VCaP (cell line): ENCODE data around the gene PNMA8B.

Experiments used
- H3K27ac ChIP-seq: fragments of 450-650 bp; 2 replicates; pipeline ENCODE4 v1.5.1; 2017
- CTCF ChIP-seq: fragments of 450-650 bp; conservative IDR thresholded peaks from 2 replicates; pipeline ENCODE4 v1.5.1; 2017; ENCODE audit warnings: mild to moderate bottlenecking, moderate library complexity

PNMA8B gene

GRCh38 chr19:46517471-46517870 is 21.8 kb upstream of the PNMA8B start:
- no peak for TF ChIP-seq CTCF
- H3K27ac ChIP-seq, result no peak overlapping the region

GRCh38 chr19:46515879-46516350 is 20.2 kb upstream of the PNMA8B start:
- H3K27ac ChIP-seq, result no peak overlapping the region
- peak; percentile 90 for TF ChIP-seq CTCF

GRCh38 chr19:46515290-46515609 is 19.6 kb upstream of the PNMA8B start:
- no peak overlapping the region for H3K27ac ChIP-seq
- no peak for TF ChIP-seq CTCF

GRCh38 chr19:46514589-46515289 is 19.1 kb upstream of the PNMA8B start:
- H3K27ac ChIP-seq, result no peak overlapping the region
- no peak for TF ChIP-seq CTCF

- no peak overlapping the region for H3K27ac ChIP-seq
- TF ChIP-seq CTCF, result peak; percentile 99
These were observed 18.0 kb upstream of the PNMA8B start for GRCh38 chr19:46513461-46514236.

- TF ChIP-seq CTCF, result no peak
- H3K27ac ChIP-seq, result no peak overlapping the region
These were observed 15.6 kb upstream of the PNMA8B start for GRCh38 chr19:46511237-46511636.

GRCh38 chr19:46508206-46508605 is 12.5 kb upstream of the PNMA8B start:
- no peak for TF ChIP-seq CTCF
- no peak overlapping the region for H3K27ac ChIP-seq
